PC-3 (cell line): ENCODE results near the gene MAMDC4. TPM values are rescaled to one million over a fixed set of nuclear protein-coding genes. Genes with fewer than 3 reads are reported as not detected.
A peak's percentile ranks its signal among the peaks of the same experiment; 100 is the strongest.

Experiments
- ATAC-seq: fragments of 200-7000 bp; cut with Tn5 transposase; 2 replicates; pipeline ENCODE4 v1.9.1; 2020; ENCODE audit warnings: mild to moderate bottlenecking, moderate library complexity
- BruUV-seq: library from RNA; stranded (reverse); fragments of 400-500 nt; replicated peaks from 2 replicates; lab custom pipeline; 2021; lab: Mats Ljungman, UMichigan
- CTCF ChIA-PET: fragments of 300-600 bp; sonication (Branson Sonifier 250); formaldehyde crosslinking; loops from one replicate; lab custom pipeline; 2022; ENCODE audit warnings: antibody characterized with exemption; lab: Charles Lee
- POLR2A ChIA-PET: fragments of 300-600 bp; sonication (Branson Sonifier 250); formaldehyde crosslinking; loops from one replicate; lab custom pipeline; 2022; ENCODE audit warnings: antibody characterized with exemption; ENCODE audit not compliant: unreplicated experiment; lab: Charles Lee
- DNase-seq: peaks from one replicate; pipeline ENCODE4 v3.0.0-alpha.2; 2015
- H2AFZ ChIP-seq: fragments of 300-600 bp; sonication (generic); 2 replicates; pipeline ENCODE4 v1.6.0; 2016; ENCODE audit warnings: antibody characterized with exemption, low read length
- H3F3A ChIP-seq: fragments of 300-600 bp; sonication (generic); one replicate; pipeline ENCODE4 v1.6.0; 2017; ENCODE audit warnings: antibody characterized with exemption, low read length, control low read depth, mild to moderate bottlenecking; ENCODE audit not compliant: unreplicated experiment
- H3K27ac ChIP-seq: fragments of 300-600 bp; sonication (generic); 2 replicates; pipeline ENCODE4 v1.5.1; 2016; ENCODE audit warnings: mild to moderate bottlenecking, low read length
- H3K27me3 ChIP-seq: fragments of 300-600 bp; sonication (generic); 2 replicates; pipeline ENCODE4 v1.6.1; 2016; ENCODE audit warnings: low read length, mixed read lengths
- H3K36me3 ChIP-seq: fragments of 300-600 bp; sonication (generic); 2 replicates; pipeline ENCODE4 v1.6.1; 2016; ENCODE audit warnings: low read depth, mixed run types, low read length, mixed read lengths
- H3K4me1 ChIP-seq: fragments of 300-600 bp; sonication (generic); 2 replicates; pipeline ENCODE4 v1.5.1; 2016; ENCODE audit warnings: low read length; ENCODE audit not compliant: insufficient read depth
- H3K4me2 ChIP-seq: fragments of 300-600 bp; sonication (generic); 2 replicates; pipeline ENCODE4 v1.6.0; 2016; ENCODE audit warnings: low read length
- H3K4me3 ChIP-seq: fragments of 300-600 bp; sonication (generic); 2 replicates; pipeline ENCODE4 v1.5.1; 2016; ENCODE audit warnings: mild to moderate bottlenecking, low read length, mixed read lengths
- H3K79me2 ChIP-seq: fragments of 300-600 bp; sonication (generic); 2 replicates; pipeline ENCODE4 v1.6.1; 2017; ENCODE audit warnings: low read length, mixed read lengths
- H3K9ac ChIP-seq: fragments of 300-600 bp; sonication (generic); 2 replicates; pipeline ENCODE4 v1.6.0; 2016; ENCODE audit warnings: mild to moderate bottlenecking, low read length
- H3K9me2 ChIP-seq: fragments of 300-600 bp; sonication (generic); replicated peaks from 2 replicates; pipeline ENCODE4 v1.6.1; 2016; ENCODE audit warnings: mixed run types, low read length, mixed read lengths
- H3K9me3 ChIP-seq: fragments of 300-600 bp; sonication (generic); 2 replicates; pipeline ENCODE4 v1.6.1; 2016; ENCODE audit warnings: low read length, mixed read lengths
- H4K20me1 ChIP-seq: fragments of 300-600 bp; sonication (generic); 2 replicates; pipeline ENCODE4 v1.6.1; 2016; ENCODE audit warnings: low read length, mixed read lengths
- EZH2 ChIP-seq: fragments of 300-600 bp; sonication (generic); IDR thresholded peaks from one replicate; pipeline ENCODE4 v1.6.1; 2017; ENCODE audit warnings: antibody characterized with exemption, mild to moderate bottlenecking, low read length; ENCODE audit not compliant: unreplicated experiment
- EZH2phosphoT487 ChIP-seq: fragments of 300-600 bp; sonication (generic); IDR thresholded peaks from 2 replicates; pipeline ENCODE4 v1.6.1; 2018; ENCODE audit warnings: mild to moderate bottlenecking, antibody characterized with exemption, low read length, borderline replicate concordance
- intact Hi-C: fragments of 100-400 bp; cut with micrococcal nuclease; formaldehyde crosslinking; loops from 2 replicates; pipeline ENCODE4 v1.9.0; 2023
- total RNA-seq: library from RNA; depleted of rRNA; stranded (reverse); fragments of >200 nt; gene quantifications from 2 replicates; pipeline ENCODE4 v1.2.3, GENCODE V29; 2014
- TF ChIP-seq, protein P1 (sequence below): fragments of 300-600 bp; sonication (generic); conservative IDR thresholded peaks from 2 replicates; pipeline ENCODE4 v1.5.1; 2017; ENCODE audit warnings: antibody characterized with exemption, low read depth, mild to moderate bottlenecking, low read length

Gene MAMDC4
- total RNA-seq, 1 experiment from 2014 or later: 3.0 TPM

DNA sequence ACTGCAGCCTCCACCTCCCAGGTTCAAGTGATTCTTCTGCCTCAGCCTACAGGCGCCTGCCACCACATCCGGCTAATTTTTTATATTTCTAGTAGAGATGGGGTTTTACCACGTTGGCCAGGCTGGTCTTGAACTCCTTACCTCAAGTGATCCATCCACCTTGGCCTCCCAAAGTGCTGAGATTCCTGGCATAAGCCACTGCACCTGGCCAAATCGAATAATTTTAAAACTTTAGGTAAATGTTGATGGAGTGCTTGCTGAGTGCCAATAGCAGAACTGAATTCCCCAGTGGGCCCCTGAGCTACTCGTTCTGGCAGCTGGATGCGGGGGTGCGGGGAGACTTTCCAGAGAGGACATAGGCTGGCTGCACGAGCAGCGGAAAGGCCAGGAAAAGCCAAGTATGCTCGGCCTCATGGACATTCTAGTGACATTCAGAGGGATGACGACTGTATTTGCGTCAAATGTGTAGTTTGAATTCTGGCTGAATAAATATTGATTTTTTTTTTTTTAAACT lies 51.0 kb downstream of the MAMDC4 start:
- Histone ChIP-seq H3K9ac (no peak overlapping the region), H3K36me3 (peaks cover 5% of the 10 kb centered on the region; the same call in 1 of the 2 replicates), H3K27ac (peak overlapping the region; percentile 99), H3K9me3 (no peaks in the 10 kb centered on the region), H2AFZ (no peak overlapping the region), H3K4me3 (no peak overlapping the region), H3K4me1 (peaks cover 31% of the 10 kb centered on the region), H3K79me2 (0 out of 2 replicates have a peak, but pooled peaks cover 6% of the 10 kb centered on the region), H3K9me2 (no peaks in the 10 kb centered on the region), H3K4me2 (no peak overlapping the region), H3K27me3 (no peaks in the 10 kb centered on the region), H4K20me1 (no peaks in the 10 kb centered on the region), H3F3A (peaks cover 4% of the 10 kb centered on the region)
- no TSS peak for BruUV-seq
- CTCF ChIA-PET: no interaction called here
- DNase-seq (no peak), ATAC-seq (no peak)
- TF ChIP-seq EZH2 (no peak), EZH2phosphoT487 (no peak)
- TF ChIP-seq, protein P1, sequence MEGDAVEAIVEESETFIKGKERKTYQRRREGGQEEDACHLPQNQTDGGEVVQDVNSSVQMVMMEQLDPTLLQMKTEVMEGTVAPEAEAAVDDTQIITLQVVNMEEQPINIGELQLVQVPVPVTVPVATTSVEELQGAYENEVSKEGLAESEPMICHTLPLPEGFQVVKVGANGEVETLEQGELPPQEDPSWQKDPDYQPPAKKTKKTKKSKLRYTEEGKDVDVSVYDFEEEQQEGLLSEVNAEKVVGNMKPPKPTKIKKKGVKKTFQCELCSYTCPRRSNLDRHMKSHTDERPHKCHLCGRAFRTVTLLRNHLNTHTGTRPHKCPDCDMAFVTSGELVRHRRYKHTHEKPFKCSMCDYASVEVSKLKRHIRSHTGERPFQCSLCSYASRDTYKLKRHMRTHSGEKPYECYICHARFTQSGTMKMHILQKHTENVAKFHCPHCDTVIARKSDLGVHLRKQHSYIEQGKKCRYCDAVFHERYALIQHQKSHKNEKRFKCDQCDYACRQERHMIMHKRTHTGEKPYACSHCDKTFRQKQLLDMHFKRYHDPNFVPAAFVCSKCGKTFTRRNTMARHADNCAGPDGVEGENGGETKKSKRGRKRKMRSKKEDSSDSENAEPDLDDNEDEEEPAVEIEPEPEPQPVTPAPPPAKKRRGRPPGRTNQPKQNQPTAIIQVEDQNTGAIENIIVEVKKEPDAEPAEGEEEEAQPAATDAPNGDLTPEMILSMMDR: no peak
- POLR2A ChIA-PET: no interaction called here
- intact Hi-C loops: loop anchor here (5.0 kb wide), 1 partner anchor 124 kb away; the partner anchor contains the start of gene ABCA2

- no peaks in the 10 kb centered on the region for H3K27me3 ChIP-seq
- H3K9ac ChIP-seq: no peak overlapping the region
- H2AFZ ChIP-seq: no peak overlapping the region
- no peaks in the 10 kb centered on the region for H3K9me2 ChIP-seq
- no peak overlapping the region for H3K27ac ChIP-seq
- no peaks in the 10 kb centered on the region for H3F3A ChIP-seq
- 0 out of 2 replicates have a peak, but pooled peaks cover 6% of the 10 kb centered on the region for H3K79me2 ChIP-seq
- H3K4me1 ChIP-seq: peaks cover 18% of the 10 kb centered on the region
- DNase-seq: no peak
- no peak for ATAC-seq
- H3K9me3 ChIP-seq: no peaks in the 10 kb centered on the region
- H3K4me2 ChIP-seq: no peak overlapping the region
- H3K36me3 ChIP-seq: peaks cover 5% of the 10 kb centered on the region; the same call in 1 of the 2 replicates
- ChIA-PET POLR2A (no interaction called here), CTCF (no interaction called here)
- no peaks in the 10 kb centered on the region for H4K20me1 ChIP-seq
- no peak for TF ChIP-seq EZH2
- no peak for TF ChIP-seq EZH2phosphoT487
- TF ChIP-seq, protein P1: no peak
- H3K4me3 ChIP-seq: no peak overlapping the region
- no TSS peak for BruUV-seq
- intact Hi-C loops: no loop called here
These were observed 54.1 kb downstream of the MAMDC4 start for GRCh38 chr9:136906266-136906665.
